HG03442 (cell line): ENCODE measurements around the gene CRIP1.

ENCODE experiments used
- ATAC-seq: cut with Tn5 transposase; IDR thresholded peaks from one replicate; pipeline ENCODE4 v1.9.1; 2021; ENCODE audit warnings: mild to moderate bottlenecking, moderate library complexity; ENCODE audit not compliant: unreplicated experiment

Gene CRIP1

DNA sequence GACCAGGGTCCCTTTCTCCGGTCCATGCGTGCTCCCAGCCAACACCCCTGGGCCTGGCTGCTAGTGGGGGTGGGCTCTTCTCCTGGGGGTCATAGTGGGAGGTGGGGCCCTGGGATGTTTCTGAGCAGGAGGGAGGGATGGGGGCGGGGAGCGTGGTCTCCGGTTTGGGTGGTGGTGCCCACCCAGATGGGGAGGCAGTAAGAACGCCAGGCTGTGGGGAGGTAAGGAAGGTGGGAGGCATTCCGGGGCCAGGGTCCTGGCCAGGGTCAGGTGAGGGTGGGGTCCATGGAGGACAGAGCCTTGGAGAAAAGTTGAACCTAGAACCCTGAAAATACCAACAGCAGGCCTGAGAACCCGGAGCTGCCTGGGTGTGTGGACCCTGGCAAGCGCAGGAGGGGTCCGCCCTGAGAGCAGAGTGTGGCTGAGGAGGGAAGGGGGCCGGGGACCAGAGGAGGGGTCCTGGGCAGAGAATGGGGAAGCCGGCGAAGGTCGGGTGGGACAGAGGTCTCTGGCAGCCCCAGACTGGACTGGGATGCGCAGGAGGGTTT is 6.4 kb upstream of the CRIP1 start:
- ATAC-seq, result no peak

DNA sequence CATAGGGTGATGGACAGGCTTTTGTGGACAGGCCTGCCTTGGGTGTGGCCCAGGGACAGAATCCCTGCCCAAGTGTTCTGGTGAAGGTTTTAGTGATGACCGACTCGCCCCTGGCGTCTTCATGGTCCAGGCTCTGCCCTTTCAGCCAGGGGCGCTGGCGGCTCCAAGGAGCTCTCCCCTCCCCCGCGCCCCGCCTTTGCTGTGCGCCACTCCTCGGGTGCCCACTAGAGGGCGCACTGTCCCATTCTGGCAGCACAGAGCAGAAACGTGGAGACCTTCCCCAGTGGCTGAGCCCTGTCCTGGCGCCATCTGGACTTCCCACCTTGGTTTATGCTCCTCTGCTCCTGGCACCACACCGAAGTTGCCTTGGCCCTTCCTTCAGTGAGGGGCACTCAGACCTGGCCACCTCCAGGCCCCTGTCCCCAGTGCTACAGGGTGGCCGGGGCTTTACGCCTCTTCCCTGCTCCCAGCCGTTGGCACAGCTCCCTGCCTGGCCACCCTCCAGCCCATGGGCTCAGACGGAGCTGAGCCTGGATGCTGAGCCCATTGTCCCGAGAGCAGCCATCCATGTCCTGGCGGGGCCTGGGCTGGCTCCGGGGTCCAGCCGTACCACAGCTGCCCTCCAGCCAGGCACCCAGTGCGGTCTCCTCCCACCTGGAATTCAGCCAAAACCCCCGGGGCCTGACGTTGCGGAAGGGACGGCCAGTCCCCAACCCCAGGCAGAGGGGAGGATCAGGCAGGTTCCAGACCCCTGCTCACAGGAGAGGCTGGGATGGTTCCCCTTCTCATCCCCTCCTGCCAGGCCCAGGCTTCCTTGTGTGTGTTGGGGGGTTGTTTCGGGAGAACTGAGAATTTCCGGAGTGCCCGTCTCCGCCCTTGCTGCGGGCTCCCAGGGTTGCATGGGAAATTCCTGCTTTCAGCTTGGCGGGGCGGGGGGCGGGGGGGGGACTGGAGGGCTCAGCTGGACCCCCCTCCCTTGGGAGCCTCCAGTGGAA is 5.6 kb upstream of the CRIP1 start:
- ATAC-seq, result peak; percentile 44

DNA sequence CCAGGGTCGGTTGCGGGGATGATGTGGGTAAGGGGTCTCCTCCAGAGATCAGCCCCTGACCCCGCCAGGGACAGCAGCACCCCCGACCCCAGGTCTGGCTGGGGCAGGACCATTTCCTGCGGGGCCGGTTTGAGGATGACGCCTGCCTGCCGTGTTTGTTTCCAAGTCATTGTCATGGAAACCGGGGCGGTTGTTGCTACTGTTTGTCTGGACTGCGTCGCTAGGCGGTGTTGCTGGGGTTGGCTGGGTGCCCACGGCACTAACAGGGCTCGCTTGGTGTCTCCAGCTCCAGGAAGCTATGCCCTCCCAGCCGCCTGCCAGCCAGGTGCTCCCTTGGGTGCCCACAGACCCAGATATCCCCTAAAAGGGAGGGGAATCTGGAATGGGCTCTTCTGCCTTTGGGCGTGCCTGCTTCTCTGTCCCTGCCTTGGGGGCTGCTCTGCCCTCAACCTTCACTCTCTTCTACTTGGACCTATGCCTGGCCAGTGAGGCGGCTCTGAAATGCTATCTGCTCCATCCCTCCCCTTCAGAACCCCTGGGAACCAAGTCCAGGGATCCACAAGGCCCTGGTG is 4.7 kb upstream of the CRIP1 start:
- peak; percentile 43 for ATAC-seq

DNA sequence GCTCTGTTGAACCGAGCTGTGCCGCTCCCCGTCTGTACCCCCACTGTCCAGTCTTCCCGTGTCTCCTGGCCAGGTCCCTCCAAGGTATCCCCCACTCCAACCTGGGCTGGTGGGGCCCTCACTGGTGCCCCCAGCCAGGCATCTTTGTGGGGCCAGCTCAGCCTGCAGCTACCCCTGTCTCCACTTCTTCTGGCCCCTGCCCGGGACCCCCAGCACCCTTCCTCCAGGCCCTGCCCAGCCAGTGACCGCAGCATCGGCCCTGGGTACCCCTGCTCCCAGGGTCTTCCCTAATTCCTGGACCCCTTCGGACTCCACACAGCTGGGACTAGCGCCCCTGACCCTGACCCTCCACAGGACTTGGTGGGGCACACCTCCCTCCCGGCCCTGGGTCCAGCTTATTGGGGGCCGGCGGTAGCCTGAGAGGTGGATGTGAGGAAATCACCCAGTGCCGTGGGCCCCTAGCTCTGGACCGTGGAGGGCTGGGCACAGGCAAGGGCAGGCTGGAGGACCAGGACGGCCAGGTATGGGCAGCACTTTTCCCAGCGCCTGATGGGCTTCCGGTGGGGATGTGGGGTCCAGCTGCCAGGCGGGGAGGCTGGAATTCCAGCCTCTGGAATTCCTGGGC is 4.1 kb upstream of the CRIP1 start:
- no peak for ATAC-seq

DNA sequence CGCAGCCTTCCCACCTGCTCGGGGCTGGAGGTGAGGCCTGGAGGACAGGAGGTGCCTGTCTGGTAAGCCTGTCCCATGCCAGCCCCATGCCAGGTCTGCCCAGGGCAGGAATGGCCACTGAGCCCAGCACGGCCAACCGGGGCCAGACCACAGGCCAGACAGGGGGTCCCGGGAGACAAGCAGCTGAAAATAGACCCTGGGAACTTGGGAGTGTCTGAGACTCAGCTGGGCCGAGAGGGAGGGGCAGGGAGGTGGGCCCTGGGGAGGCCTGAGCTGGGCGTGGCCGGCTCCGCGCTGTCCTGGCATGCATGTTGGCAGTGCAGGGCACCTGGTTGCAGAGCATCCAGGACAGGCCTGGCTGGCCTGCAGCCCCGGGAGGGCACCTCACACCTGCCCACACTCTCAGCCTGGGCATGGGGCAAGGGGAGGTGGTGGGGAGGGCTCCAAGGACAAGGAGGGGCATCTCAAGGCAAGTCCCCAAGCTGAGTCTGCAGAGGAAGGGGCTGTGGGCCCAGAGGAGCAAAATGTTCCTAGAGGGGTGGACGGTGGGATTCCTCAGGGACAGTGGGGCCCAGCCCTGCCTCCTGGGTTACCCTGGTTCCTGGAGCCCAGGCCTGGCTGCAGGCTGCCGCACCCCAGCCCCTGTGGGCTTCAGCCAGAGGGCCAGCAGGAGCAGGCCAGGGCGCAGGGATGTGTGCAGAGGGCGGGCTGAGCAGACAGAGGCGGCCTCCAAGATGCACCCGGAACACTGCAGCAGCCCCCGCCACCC is 3.2 kb upstream of the CRIP1 start:
- ATAC-seq, result no peak

DNA sequence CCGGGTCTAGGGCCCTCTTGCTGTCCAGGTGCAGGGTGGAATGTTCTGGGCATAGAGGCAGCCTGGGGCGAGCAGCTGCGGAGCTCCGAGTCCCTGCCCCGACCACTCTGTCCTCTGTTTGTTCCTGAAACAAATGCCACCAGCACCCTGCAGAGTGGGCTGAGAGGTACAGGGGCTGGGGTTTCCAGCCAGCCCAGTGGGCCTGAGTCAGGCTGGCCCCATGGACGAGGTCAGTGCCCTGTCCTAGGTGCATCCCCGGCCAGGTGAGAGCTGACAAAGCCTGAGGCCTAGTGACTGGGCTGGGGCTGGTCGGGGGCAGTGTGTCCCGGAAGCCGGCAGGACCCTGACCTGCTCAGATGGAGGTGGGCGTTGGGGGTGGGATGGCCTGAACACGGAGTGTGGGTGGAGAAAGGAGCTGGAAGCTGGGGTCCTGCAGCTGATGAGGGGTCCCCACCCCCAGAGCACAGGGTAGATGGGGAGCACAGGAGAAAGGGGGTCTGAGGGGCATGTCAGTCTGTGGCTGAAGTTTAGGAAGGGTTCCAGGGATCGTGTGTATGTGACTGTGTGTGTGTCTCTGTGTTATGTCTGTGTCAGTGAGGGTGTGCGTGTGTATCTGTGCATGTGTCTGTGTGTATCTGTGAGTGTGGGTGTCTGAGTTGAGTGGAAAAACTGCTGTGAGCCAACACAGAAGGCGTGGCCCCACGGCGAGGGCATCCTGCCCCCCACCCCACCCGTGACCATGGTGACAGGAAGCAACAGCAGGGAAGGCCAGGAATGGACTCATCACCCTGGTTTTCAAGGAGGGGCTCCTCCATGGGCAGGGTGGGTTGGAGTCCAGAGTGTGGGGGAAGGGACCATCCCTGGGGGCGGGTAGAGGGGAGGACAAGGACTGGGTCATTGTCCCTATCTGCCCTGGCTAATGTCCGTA is 2.4 kb upstream of the CRIP1 start:
- ATAC-seq, result no peak

DNA sequence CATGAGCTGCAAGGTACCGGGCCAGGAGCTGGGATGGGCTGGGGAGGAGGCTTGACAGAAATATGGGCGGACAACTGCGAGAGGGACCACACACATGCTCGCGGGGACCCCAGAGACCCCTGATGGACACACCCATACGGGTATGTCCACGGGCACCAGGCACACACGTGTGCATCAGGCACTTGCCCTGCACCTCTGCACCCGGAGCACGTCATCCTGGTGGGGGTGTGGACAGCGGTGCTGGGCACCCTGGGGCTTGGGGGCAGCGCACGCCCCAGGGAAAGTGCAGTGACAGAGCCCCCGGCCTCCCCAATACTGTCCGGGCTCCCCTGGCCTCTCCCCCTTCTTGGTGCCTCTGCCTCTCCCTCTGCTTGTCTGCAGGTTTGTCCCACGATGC is 1.7 kb upstream of the CRIP1 start:
- no peak for ATAC-seq

DNA sequence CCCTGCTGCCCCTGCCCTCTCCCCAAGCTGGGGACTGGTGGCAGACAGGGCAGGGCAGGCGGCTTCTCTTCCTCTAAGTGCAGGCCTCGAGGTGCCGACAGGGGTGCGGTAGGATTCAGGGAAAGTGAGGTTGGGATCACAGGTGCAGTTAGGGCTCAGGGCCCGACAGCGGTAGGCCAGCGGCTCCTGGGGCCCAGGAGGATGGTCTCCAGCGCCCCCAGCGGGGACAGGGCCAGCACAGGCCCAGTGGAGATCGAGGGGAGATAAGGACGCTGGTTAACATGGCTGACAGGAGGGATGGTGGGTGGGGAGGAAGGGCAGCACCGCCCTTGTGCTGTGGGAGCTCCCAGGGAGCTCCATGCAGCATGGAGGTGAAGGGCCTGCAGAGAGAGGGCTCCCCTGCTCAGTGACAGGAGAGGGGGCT is 935 bp upstream of the CRIP1 start:
- ATAC-seq, result no peak

DNA sequence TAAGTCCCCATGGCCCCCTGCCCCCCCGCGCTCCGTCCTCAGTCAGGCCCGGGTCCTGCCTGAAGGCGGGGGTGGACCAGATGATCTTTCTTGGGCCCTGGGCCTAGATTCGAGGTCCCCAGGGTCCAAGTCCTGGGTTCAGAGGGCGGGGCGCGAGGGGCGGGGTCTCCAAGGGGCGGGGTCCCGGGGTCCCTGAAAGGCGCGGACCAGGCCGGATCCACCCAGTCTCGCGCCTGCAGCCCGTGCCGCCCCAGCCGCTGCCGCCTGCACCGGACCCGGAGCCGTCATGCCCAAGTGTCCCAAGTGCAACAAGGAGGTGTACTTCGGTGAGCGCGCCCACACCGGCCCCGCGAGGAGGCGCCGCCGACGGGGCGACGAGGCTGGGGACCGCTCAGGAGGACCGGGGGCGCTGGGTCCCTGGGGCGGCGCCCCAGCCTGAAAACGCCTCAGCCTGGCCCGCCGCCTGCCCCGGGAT is 325 bp downstream of the CRIP1 start:
- ATAC-seq, result no peak

DNA sequence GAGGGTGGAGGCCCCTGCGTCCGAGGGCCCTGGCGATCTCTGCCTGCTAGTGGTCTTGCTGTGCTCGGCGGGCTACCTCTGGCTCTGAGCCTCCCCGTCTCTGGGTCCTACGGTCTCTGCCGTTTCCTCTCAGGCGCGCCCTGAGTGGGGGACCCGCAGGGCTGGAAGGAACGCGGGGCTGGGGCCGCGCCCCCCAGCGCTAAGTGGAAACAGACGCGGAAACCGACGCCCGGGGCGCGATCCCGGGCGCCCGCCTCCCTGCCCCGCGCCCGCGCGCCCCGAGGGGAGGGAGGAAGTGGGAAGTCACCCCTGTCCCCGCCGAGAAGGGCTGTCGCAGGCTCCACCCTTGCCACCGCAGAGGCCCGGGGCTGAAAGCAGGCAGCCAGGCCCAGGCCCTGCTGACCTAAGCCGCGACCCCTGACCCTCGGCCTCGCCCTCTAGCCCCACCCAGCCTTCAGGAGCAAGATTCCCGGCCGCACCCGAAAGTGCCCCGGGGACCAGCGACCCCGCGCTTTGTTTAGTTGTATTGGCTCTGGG is 831 bp downstream of the CRIP1 start:
- no peak for ATAC-seq

DNA sequence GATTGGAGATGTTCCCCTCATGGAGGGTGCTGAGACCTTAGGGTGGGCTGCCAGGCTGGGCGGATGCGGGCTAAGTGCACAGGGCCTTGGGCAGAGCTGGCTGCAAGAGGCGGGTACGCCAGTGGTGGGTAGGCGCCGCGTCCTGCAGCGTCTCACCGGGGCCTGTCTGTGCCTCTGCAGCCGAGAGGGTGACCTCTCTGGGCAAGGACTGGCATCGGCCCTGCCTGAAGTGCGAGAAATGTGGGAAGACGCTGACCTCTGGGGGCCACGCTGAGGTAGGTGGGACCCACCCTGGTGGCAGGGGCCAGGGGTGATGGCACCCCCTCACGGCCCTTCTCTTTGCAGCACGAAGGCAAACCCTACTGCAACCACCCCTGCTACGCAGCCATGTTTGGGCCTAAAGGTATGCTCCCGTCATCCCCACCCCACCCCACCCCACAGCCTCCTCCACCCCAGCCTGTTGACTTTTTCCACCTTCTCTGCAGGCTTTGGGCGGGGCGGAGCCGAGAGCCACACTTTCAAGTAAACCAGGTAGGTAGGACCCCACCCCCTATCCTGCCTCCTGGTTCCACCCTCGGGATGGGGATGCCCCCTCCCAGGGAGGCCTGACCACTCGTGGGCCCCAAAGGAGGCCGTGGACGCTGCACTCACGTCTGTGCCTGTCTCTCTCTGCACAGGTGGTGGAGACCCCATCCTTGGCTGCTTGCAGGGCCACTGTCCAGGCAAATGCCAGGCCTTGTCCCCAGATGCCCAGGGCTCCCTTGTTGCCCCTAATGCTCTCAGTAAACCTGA is 1.5 kb downstream of the CRIP1 start:
- no peak for ATAC-seq

DNA sequence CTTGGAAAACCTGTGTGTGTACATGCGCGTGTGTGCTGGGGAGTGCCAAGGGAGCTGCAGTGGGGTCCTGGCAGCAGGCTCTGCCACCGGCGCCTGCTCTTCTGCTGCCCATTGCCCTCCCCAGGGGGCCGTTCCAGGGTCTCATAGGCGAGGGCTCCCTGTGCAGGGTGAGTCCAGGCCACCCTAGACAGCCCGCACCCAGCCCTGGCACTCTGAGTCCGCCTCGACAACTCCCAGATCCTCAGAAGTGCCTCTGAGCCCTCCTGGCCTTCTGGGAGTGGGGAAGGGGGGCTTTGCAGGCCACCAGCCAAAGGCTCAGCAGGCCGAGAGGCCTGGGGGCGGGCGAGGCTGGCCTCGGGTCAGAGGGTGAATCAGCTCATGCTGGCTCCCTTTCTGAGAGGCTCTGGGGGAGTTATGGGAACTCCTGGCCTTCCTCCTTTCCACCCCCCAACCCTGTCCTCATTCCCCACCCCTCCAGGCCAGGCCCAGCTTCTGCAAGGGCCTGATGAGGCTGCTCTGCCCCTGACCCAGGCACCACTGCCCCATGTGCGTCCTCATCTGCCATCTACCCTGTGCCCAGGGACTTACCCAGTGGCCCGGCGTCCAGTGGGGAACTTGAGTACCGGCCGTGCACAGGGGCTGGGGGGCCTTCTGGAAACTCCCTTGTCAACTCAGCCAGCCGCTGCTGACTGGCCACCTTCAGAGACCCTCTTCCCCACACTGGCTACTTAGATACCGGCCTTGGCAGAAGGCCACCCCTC is 2.3 kb downstream of the CRIP1 start:
- no peak for ATAC-seq

DNA sequence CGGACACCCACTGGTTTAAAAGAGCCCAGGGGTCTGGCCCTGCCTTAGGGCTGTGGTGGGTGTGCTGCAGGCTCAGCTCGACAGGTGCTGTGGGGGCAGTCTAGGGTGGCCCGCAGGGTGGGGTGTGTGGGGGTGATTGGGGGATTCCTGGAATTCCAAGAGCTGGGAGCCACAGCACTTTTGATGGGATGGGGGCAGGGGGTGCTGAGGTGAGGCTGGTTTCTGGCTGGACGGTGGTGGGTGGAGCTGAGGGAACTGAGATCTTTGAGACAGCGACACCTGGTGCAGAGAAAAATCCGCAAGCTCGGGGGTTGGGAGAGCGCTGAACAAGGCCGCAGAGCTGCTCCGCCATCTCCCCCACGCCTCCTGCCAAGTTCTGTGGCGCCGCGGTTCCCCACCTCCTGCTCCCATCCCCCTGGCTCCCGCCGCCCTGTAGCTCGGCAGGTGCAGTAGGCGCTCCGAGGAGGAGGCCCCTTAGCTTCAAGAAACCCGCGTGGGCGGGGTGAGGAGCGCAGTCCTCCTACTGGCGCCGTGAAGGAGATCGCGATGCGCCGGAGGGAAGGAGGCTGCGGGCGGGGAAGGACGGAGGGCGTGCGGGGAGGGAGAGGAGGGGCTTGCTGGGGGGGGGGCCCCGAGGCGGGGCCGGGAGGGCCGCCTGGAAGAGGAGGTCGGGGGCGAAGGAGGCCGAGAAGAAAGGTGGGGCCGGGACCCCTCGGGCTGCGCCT is 3.0 kb downstream of the CRIP1 start:
- no peak for ATAC-seq

DNA sequence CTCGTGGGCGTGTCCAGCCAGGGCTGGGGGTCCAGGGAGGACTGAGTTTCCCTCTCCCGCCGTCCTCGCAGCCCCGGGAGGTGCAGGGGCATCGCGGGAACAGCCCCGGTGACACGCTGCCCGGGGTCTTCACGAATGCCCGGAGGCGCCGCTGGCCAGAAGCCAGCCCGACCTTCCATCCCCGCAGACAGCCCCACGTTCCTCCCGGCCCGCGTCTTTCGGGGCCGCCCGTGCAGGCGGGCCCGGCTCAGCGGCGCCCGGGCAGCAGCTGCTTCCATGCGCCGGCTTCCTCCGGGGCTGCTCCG is 3.5 kb downstream of the CRIP1 start:
- peak; percentile 0 for ATAC-seq

DNA sequence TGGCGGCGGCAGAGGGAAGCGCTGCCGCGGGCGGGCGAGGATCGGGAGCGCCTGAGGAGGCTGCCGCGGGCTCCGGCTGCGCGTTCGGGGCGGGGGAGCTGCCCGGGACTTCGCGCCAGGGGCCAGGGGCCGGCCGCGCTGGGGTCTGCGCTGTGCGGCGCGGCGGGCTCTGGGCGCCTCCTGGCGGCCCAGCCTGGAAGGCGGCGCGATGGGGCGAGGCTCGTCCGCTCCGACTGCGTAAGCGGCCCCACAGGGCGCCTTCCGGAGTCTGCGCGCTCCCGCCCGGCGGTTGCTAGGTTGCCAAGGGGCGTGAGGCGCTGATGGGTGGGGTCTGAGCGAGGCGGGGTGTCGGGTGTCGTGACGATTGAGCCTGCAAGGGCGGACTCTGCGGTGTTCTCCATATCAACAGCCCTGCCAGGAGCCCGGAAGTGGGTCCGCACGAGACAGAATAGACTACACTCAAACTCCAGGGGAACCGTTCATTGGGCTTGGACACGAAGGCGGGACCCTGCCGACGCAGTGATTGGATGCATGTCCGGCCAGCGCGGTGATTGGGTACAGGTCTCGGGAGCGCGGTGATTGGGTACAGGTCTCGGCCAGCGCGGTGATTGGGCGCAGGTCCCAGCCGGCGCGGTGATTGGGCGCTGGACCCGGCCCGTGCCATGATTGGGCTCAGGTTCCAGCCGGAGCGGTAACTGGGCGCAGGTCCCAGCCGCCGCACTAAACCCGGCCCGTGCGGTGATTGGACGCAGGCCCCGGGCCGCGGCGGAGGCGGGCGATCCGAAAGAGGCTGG is 4.1 kb downstream of the CRIP1 start, which contains the start of gene TEDC1:
Gene TEDC1 (plus strand): TSS at position 675 of the 794 bp plus-strand sequence. CDS start 130 bp downstream, outside the sequence.
- peak; percentile 63 for ATAC-seq

DNA sequence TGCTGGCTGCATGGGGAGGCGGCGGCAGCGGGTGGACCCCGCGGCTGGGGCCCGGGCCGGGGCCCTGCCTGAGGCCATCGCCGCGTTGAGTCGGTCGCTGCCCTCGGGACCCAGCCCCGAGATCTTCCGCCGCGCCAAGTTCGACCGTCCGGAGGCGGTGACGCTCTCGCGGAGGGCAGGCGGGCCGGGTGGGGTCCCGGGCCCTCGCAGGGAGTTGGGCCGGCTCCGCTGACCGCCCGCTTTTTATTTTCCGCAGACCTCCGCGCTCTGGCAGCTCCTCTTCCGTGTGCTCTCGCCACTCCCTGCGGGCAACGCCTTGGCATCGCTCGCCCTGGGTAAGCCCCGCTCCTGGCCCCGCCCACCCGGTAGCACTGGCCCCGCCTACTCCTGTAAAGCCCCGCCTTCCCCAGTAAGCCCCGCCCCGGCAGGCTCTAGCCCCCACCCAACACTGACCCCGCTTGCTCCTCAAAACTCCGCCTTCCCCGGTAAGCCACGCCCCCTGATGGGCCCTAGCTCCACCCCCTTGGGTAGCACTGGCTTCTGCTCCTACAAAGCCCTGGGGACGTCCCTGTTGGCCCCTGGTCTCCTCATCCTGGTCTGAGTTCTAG is 4.8 kb downstream of the CRIP1 start:
- peak; percentile 3 for ATAC-seq
